ENCODE measurements around the gene ZFP36.

The ZFP36 gene

GRCh38 chr19:39426170-39426569 is 19.5 kb downstream of the ZFP36 start:
- DNase-seq (ENCODE audit: low spot score), result no peak
- TF ChIP-seq CTCF (conservative IDR thresholded peaks at IDR 0.05; ENCODE audit: low read depth), result no peak
- CTCF ChIA-PET, result interaction anchor here (1.3 kb wide), 1 partner anchor 28 kb away, joined by 5 read pairs; no protein-coding TSS in a partner anchor
- no peak overlapping the region for H3K27ac ChIP-seq
- POLR2A ChIA-PET (ENCODE audit: low non-redundant PET), result no interaction called here

GRCh38 chr19:39427707-39428106 is 21.1 kb downstream of the ZFP36 start:
- POLR2A ChIA-PET (ENCODE audit: low non-redundant PET), result interaction anchor here (0.9 kb wide), 1 partner anchor 8 kb away, joined by 5 read pairs; the partner anchor contains the start of gene RPS16
- no peak for DNase-seq (ENCODE audit: low spot score)
- CTCF ChIA-PET, result no interaction called here
- peak overlapping the region; percentile 90 for H3K27ac ChIP-seq
- no peak for TF ChIP-seq CTCF (conservative IDR thresholded peaks at IDR 0.05; ENCODE audit: low read depth)

- ChIA-PET CTCF (interaction anchor here (0.7 kb wide), 1 partner anchor 32 kb away, joined by 7 read pairs; no protein-coding TSS in a partner anchor), POLR2A (ENCODE audit: low non-redundant PET) (interaction anchor here (0.6 kb wide), 1 partner anchor 148 kb away, joined by 3 read pairs; no protein-coding TSS in a partner anchor)
- no peak for DNase-seq (ENCODE audit: low spot score)
- TF ChIP-seq CTCF (conservative IDR thresholded peaks at IDR 0.05; ENCODE audit: low read depth), result no peak
- H3K27ac ChIP-seq, result peak overlapping the region; percentile 90
Observed at GRCh38 chr19:39428283-39429112, 21.9 kb downstream of the ZFP36 start.

GRCh38 chr19:39430675-39431593 is 24.3 kb downstream of the ZFP36 start:
- ChIA-PET CTCF (interaction anchor here (0.5 kb wide), 1 partner anchor 579 kb away, joined by 3 read pairs; no protein-coding TSS in a partner anchor), POLR2A (ENCODE audit: low non-redundant PET) (no interaction called here)
- peak; percentile 83 for DNase-seq (ENCODE audit: low spot score)
- H3K27ac ChIP-seq, result peak overlapping the region; percentile 90
- no peak for TF ChIP-seq CTCF (conservative IDR thresholded peaks at IDR 0.05; ENCODE audit: low read depth)

GRCh38 chr19:39432677-39433025 is 26.0 kb downstream of the ZFP36 start:
- ChIA-PET CTCF (interaction anchor here (1.2 to 1.7 kb wide), 2 partner anchors 12 to 35 kb away, joined by 3 to 8 read pairs; partner anchors contain the start of gene SUPT5H), POLR2A (ENCODE audit: low non-redundant PET) (interaction anchor here (0.6 kb wide), 2 partner anchors 17 to 55 kb away, joined by 3 read pairs; no protein-coding TSS in a partner anchor)
- H3K27ac ChIP-seq, result peak overlapping the region; percentile 90
- no peak for TF ChIP-seq CTCF (conservative IDR thresholded peaks at IDR 0.05; ENCODE audit: low read depth)
- DNase-seq (ENCODE audit: low spot score), result no peak

- ChIA-PET CTCF (interaction anchor here (1.7 kb wide), 1 partner anchor 12 kb away, joined by 8 read pairs; the partner anchor contains the start of gene SUPT5H), POLR2A (ENCODE audit: low non-redundant PET) (no interaction called here)
- no peak for TF ChIP-seq CTCF (conservative IDR thresholded peaks at IDR 0.05; ENCODE audit: low read depth)
- DNase-seq (ENCODE audit: low spot score), result no peak
- H3K27ac ChIP-seq, result peak overlapping the region; percentile 90
Observed at GRCh38 chr19:39433480-39434079, 26.9 kb downstream of the ZFP36 start.
